Measurements from ENCODE around the gene SORT1. TPM values are rescaled to one million over a fixed set of nuclear protein-coding genes. Genes with fewer than 3 reads are reported as not detected.

SORT1 gene
- total and polyA plus RNA-seq, 2 of the 13 experiments (the other 11 are each of a cell fraction or from before 2014, with no cell fraction given) = 32.4 to 93.0 TPM

DNA sequence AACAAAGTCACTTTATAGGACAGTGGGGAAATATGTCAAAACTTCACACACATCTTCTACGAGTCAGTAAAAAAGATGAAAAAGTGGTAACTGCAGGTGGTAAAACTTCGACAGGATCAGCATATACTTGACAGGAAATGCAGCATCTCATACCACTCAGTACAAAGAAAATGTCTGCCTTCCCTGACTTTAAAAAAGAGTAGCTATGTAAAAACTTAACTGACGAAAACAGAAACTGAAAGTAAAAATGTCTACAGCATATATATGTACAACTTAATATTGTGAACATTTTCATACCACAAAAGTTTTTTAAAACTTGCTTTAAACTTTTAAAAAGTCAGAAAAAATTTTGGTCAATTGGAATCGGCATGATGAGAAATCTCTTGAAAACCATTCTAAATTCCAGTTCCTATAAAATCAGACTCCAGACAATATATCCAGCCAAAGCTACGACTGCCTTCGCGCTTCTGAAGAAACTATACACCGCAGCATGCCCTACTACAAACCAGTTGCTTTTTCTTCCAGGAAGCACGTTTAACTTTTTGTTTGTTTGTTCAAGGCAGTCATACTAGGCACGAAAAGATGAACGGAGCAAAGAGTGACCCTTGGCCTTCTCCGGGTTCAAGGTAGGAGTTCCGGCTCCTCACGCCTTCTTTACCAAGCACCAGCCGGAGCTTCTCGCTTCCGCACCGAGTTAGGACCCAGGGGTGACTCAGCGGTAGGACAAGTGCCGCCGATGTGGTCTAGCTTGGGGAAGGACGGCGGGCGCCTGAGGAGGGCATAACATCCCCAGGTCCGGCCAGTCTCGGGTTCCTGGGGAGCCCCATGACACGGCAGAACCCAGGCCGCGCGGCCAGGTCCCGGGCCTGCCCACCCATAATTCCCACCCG, 27.9 kb upstream of the SORT1 start (continued):
- TF ChIP-seq MED1 (CRISPR knock-in tag; IDR thresholded peaks at IDR 0.05) = peak; percentile 23; the same call in 1 of the 2 replicates
- TF ChIP-seq, protein P1, sequence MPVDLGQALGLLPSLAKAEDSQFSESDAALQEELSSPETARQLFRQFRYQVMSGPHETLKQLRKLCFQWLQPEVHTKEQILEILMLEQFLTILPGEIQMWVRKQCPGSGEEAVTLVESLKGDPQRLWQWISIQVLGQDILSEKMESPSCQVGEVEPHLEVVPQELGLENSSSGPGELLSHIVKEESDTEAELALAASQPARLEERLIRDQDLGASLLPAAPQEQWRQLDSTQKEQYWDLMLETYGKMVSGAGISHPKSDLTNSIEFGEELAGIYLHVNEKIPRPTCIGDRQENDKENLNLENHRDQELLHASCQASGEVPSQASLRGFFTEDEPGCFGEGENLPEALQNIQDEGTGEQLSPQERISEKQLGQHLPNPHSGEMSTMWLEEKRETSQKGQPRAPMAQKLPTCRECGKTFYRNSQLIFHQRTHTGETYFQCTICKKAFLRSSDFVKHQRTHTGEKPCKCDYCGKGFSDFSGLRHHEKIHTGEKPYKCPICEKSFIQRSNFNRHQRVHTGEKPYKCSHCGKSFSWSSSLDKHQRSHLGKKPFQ (CRISPR knock-in tag; IDR thresholded peaks at IDR 0.05; ENCODE audit: insufficient replicate concordance) = peak; percentile 68
- 0 out of 2 replicates have a peak, but pooled peaks have one; percentile 22 for TF ChIP-seq ZBTB7B (CRISPR knock-in tag; IDR thresholded peaks at IDR 0.05)
- TF ChIP-seq FOXA1 (IDR thresholded peaks at IDR 0.05) = no peak
- peak; percentile 15; the same call in 1 of the 2 replicates for TF ChIP-seq FOXA1 (CRISPR knock-in tag; IDR thresholded peaks at IDR 0.05)
- peak; percentile 36; the same call in 1 of the 2 replicates for TF ChIP-seq ZNF891 (CRISPR knock-in tag; IDR thresholded peaks at IDR 0.05)
- no peak for TF ChIP-seq CREM (IDR thresholded peaks at IDR 0.05)
- TF ChIP-seq CREM (CRISPR knock-in tag; IDR thresholded peaks at IDR 0.05) = no peak
- no peak for TF ChIP-seq FIP1L1 (IDR thresholded peaks at IDR 0.05; ENCODE audit: borderline replicate concordance, insufficient read depth, low read depth, low read length)
- TF ChIP-seq TOE1 (CRISPR knock-in tag; IDR thresholded peaks at IDR 0.05) = no peak
- TF ChIP-seq BHLHE40 (IDR thresholded peaks at IDR 0.05; ENCODE audit: low read length) = 0 out of 2 replicates have a peak, but pooled peaks have one; percentile 9
- 0 out of 2 replicates have a peak, but pooled peaks have one; percentile 4 for TF ChIP-seq ZNF24 (IDR thresholded peaks at IDR 0.05)
- TF ChIP-seq ZNF17 (CRISPR knock-in tag; IDR thresholded peaks at IDR 0.05) = no peak
- peak; percentile 49; the same call in 1 of the 2 replicates for TF ChIP-seq NFE2L2 (IDR thresholded peaks at IDR 0.05; ENCODE audit: low read length)
- TF ChIP-seq ELF3 (CRISPR knock-in tag; IDR thresholded peaks at IDR 0.05) = peak; percentile 74
- TF ChIP-seq, protein P2, sequence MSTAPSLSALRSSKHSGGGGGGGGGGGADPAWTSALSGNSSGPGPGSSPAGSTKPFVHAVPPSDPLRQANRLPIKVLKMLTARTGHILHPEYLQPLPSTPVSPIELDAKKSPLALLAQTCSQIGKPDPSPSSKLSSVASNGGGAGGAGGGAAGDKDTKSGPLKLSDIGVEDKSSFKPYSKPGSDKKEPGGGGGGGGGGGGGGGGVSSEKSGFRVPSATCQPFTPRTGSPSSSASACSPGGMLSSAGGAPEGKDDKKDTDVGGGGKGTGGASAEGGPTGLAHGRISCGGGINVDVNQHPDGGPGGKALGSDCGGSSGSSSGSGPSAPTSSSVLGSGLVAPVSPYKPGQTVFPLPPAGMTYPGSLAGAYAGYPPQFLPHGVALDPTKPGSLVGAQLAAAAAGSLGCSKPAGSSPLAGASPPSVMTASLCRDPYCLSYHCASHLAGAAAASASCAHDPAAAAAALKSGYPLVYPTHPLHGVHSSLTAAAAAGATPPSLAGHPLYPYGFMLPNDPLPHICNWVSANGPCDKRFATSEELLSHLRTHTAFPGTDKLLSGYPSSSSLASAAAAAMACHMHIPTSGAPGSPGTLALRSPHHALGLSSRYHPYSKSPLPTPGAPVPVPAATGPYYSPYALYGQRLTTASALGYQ (CRISPR knock-in tag; IDR thresholded peaks at IDR 0.05) = peak; percentile 10; the same call in 1 of the 2 replicates
- TF ChIP-seq LCORL (IDR thresholded peaks at IDR 0.05) = no peak
- no peak for TF ChIP-seq LCORL (CRISPR knock-in tag; IDR thresholded peaks at IDR 0.05)
- TF ChIP-seq, protein P3, sequence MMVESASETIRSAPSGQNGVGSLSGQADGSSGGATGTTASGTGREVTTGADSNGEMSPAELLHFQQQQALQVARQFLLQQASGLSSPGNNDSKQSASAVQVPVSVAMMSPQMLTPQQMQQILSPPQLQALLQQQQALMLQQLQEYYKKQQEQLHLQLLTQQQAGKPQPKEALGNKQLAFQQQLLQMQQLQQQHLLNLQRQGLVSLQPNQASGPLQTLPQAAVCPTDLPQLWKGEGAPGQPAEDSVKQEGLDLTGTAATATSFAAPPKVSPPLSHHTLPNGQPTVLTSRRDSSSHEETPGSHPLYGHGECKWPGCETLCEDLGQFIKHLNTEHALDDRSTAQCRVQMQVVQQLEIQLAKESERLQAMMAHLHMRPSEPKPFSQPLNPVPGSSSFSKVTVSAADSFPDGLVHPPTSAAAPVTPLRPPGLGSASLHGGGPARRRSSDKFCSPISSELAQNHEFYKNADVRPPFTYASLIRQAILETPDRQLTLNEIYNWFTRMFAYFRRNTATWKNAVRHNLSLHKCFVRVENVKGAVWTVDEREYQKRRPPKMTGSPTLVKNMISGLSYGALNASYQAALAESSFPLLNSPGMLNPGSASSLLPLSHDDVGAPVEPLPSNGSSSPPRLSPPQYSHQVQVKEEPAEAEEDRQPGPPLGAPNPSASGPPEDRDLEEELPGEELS (CRISPR knock-in tag; IDR thresholded peaks at IDR 0.05) = peak; percentile 40; the same call in 1 of the 2 replicates
- TF ChIP-seq, protein P4, sequence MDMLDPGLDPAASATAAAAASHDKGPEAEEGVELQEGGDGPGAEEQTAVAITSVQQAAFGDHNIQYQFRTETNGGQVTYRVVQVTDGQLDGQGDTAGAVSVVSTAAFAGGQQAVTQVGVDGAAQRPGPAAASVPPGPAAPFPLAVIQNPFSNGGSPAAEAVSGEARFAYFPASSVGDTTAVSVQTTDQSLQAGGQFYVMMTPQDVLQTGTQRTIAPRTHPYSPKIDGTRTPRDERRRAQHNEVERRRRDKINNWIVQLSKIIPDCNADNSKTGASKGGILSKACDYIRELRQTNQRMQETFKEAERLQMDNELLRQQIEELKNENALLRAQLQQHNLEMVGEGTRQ (IDR thresholded peaks at IDR 0.05; ENCODE audit: low read depth, low read length) = no peak
- TF ChIP-seq, protein P4 (CRISPR knock-in tag; IDR thresholded peaks at IDR 0.05; ENCODE audit: borderline replicate concordance) = no peak
- TF ChIP-seq KDM3A (CRISPR knock-in tag; IDR thresholded peaks at IDR 0.05; ENCODE audit: low read depth) = no peak
- no peak for TF ChIP-seq MTA1 (CRISPR knock-in tag; IDR thresholded peaks at IDR 0.05; ENCODE audit: borderline replicate concordance)
- 0 out of 2 replicates have a peak, but pooled peaks have one; percentile 5 for TF ChIP-seq NFIC (IDR thresholded peaks at IDR 0.05; ENCODE audit: low read length)
